B cell (primary cell): ENCODE data around the gene CFAP52.

Experiments
- EZH2 ChIP-seq: IDR thresholded peaks from 2 replicates; pipeline ENCODE4 v1.6.1; 2012; ENCODE audit warnings: borderline replicate concordance, low read depth, mild to moderate bottlenecking, moderate library complexity, low read length; ENCODE audit not compliant: insufficient read depth, poor library complexity, severe bottlenecking
- TF ChIP-seq, protein P1 (sequence below): fragments of 200-600 bp; IDR thresholded peaks from one replicate; pipeline ENCODE4 v1.8.0; 2022; ENCODE audit warnings: antibody characterized with exemption, mild to moderate bottlenecking

DNA sequence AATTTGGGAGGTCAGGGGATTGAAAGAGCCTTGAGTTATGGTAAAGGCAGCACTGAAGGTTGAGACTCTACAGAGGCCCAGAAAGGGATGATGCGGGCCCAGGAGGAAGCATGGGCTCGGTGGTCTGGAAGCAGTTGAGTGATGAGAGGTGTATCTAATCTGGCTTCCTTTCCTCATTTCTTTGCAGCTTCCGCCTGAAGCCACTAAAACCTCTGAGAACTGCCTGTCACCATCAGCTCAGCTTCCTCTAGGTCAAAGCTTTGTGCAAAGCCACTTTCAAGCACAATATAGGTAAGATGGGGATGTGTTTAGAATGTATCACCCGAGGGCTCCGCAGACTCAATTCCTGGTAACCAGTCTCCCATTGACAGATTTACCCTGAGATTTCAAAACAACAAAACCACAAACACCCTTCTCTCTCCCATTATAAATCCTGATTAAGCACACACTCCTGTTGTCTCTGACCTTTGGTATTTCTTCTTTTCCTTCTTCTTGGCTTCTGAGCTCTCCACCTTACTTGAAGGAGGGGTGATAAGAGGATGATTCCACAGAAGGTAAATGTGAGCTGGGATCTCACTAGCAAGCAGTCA is 90.1 kb downstream of the CFAP52 start:
- TF ChIP-seq, protein P1, sequence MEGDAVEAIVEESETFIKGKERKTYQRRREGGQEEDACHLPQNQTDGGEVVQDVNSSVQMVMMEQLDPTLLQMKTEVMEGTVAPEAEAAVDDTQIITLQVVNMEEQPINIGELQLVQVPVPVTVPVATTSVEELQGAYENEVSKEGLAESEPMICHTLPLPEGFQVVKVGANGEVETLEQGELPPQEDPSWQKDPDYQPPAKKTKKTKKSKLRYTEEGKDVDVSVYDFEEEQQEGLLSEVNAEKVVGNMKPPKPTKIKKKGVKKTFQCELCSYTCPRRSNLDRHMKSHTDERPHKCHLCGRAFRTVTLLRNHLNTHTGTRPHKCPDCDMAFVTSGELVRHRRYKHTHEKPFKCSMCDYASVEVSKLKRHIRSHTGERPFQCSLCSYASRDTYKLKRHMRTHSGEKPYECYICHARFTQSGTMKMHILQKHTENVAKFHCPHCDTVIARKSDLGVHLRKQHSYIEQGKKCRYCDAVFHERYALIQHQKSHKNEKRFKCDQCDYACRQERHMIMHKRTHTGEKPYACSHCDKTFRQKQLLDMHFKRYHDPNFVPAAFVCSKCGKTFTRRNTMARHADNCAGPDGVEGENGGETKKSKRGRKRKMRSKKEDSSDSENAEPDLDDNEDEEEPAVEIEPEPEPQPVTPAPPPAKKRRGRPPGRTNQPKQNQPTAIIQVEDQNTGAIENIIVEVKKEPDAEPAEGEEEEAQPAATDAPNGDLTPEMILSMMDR, result no peak
- TF ChIP-seq EZH2, result no peak
